DMS153 treated with DMSO at 0.1 percent for 48 hours (cell line): ENCODE measurements around the gene TBC1D8.

Experiments
- DNase-seq: peaks from one replicate; lab custom pipeline; 2025; ENCODE audit not compliant: unreplicated experiment; lab: John Stamatoyannopoulos, UW

Gene TBC1D8

DNA sequence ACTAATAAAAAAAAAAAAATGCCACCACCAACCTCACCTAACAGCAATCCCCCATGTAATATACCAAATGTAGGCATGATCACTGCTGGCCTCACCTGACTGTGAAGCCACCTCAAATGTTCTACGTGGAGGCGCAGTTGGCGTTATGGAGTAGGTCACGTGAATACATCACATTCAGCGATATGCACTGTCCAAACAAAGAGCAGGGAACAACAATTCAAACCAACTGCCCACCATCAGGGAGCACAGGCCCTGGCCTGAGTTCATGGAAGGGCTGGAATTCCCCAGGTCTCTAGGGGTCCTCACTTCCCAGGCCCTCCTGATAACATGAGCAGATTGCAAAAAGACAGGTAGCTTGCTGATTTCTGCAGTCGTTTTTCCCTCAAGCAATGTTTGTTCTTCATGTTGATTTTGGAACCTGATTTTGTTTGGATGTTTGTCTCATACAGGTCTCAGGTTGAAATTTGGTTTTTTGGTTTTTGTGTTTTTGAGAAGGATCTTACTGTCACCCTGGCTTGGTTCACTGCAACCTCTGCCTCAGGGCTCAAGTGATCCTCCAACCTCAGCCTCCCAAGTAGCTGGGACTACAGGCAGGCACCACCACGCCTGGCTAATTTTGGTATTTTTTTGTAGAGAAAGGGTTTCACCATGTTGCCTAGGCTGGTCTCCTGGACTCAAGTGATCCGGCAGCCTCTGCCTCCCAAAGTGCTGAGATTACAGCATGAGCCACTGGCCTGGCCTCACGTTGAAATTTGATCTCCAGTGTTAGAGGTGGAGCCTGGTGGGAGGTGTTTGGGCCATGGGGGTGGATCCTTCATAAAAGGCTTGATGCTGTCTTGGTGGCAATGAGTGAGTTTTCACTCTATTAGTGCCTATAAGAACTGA, 15.5 kb downstream of the TBC1D8 start:
- DNase-seq, result no peak

DNA sequence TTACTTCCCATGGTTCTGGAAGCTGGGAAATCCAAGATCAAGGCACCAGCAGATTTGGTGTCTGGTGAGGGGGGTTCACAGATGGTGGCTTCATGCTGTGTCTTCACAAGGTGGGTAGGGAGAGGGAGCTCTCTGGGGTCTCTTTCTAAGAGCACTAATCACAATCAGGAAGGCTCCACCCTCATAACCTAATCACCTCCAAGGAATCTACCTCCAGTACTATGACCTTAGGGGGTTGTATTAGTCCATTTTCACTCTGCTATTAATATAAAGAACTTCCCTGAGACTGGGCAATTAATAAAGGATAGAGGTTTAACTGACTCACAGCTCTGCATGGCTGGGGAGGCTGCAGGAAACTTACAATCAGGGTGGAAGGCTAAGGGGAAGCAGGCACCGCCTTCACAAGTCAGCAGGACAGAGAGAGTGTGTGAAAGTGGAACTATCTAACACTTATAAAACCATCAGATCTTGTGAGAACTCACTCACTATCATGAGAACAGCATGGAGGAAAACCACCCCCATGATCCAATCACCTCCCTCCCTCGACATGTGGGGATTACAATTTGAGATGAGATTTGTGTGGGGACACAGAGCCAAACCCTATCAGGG, 17.6 kb downstream of the TBC1D8 start:
- no peak for DNase-seq

DNA sequence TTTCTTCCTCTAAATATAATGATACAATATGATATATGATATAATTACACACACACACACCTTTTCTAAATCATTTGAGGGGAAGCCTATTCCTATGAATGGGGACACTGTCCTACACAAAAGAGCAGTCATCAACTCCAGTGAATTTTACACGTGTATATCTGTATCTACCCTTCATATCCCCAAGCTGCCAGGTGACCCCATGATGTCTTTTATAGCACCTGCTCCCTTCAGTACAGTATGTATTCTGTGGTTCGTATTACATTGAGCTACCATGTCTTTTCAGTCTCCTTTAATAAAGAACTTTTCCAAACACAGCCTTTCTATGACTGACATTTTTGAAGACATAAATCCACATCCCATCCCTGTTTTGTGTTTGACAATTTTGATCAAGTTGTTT, 19.0 kb downstream of the TBC1D8 start:
- DNase-seq, result no peak

DNA sequence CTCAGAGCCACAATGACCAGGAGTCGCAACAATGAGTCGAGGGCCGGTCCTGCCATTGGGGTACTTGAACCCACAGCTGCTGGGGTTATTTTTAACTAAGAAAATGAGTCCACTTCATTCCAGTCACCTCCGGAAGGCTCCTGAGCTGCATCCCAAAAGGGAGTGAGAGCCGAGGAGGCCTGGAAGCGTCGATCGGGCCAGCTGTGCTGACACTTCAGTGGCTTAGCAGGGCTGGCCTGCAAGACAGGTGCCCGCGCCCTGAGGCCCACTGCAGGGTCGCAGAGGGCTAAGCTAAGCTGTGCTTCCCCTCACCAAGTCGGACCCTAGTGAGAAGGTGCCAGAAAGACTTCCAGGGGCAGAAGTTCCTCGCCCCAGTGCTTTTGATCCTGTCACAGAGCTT, 21.1 kb downstream of the TBC1D8 start:
- DNase-seq, result no peak

DNA sequence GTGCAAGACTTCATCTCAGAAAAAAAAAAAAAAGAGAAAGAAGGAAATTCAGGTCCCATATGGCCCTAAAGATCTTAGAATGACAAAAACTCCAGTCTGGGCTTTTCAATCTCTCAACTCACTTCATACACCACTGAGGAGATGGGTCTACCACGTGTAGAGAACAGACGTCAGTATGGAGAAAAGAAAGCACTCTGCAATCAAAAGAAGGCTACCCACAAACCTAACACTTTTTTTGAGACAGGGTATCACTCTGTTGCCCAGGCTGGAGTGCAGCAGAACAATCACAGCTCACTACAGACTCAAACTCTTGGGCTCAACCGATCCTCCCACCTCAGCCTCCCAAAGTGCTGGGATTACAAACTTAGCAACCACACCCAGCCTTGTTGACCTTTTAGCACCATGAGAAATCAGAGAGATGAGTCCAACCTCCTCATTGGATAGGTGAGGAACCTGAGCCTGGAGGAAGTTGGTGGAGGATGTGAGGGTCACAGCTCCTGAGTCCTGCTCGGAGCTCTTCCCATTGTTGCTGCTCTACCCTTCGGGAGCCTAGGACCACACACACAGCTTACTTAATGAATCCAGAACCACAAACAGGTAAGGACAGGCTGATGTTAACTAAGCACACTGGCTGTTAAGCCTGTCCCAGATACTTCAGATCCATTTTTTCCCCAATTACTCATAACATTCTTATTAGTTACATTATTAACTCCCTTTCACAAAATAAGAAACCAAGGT, 23.7 kb downstream of the TBC1D8 start:
- DNase-seq, result no peak

DNA sequence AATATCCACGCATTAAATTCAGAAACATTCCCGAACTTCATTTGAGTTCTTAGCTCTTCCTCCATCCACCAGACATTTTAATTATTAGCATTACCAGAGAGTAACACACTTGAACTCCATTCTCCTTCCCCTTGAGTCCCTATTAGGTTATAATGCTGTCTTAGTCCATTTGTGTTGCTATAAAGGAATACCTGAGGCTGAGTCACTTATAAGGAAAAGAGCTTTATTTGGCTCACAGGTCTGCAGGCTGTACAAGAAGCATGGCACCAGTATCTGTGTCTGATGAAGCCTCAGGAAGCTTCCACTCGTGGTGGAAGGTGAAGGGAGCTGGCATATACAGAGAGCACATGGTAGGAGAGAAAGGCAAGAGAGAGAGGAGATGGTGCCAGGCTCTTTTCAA, 25.4 kb downstream of the TBC1D8 start:
- no peak for DNase-seq

DNA sequence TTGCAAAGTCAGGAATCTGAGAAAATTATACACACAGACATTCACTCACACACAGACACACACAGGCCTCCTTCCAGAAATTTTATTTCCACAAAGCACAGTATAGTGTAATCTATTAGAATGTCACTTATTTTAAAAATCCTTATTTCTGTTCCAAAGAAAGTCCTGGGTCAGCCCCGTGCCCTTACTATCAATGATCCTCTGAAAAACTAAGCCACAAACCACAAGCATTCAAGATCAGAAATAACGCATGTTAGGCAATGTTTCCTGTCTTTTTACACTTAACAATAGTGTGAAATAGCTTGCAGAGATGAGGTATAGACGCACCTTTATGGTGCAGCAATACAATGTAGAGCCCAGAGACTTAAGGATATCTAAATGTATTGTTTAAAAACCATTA, 25.8 kb downstream of the TBC1D8 start:
- no peak for DNase-seq

DNA sequence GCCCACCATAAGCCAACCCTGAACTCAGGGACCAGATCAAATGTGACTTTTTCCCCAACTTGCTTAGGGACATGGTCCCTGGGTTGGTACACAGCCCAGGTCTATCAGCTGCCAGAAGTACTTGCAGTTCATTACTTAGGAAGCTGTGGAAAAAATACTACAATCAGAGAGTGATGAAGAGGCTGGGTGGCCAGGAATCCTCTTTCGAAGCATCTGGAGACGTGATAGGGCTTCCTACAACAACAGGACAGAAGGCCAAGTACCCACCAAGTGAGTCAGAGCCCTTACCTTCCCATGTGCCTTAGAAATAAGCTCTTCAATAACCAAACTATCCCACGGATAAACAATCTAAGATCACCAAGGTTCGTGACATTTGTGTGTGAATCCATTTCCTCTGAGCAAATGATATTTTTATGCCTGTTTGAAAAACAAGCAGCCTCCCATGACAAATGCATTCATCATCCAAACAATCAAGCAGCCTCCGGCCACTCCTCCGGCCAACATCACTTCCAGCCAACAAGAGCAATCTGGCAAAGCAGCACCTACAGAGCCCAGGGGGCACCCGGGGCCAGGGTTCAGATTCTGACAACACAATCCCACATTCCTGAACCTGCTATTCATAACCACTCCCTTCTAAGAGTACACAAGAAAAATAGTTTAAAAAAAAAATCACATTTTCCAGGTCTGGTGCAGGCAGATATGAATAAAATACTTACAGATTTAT, 26.4 kb downstream of the TBC1D8 start:
- no peak for DNase-seq

DNA sequence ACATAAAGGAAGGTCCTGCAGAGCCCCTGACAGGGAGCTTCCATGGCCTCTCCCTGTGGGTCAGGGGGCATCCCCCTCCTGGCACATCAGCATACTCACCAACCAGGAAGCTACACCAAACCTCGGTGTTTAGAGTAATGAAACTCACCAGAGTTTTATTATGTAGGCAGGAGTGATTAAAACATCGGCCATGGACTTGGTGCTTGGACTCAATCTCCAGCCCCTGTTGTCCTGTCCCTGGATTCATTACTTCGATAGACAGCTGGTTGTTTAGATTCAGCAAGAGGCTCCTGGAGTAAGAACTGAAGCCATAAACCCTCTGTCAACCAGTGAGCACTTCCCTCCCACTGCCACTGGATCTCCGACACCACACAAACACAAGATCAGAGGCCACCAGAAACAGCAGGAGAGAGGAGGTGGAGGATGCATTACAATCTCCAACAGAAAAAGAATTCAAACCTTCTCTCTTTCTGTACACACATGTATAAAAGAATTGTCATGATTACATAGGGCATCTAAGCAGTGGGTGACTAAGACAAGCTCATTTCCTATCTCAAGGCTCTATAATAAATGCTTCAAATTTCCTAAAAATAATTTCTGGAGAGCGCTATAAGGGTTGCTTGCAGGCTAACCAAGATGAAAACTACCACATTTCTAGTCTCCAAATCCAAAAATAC, 27.2 kb downstream of the TBC1D8 start:
- DNase-seq, result no peak

DNA sequence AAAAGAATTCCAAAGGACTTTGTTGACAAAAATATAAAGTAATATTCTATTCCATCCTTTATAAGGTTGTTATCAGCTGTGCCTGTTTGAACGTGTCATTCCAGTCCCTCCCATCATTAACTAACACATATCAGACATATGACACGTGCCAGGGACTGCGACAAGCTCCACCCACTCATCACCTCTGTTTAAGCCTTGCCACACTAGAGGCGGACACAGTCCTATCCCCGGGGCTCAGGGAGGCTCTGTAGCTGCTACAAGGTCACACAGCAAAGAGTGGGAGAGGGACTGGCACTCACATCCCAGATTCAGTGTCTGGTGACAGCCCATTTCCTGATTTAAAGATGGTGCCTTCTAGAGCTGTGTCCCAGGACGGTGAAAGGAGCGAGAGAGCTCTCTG, 30.0 kb downstream of the TBC1D8 start:
- DNase-seq, result no peak

DNA sequence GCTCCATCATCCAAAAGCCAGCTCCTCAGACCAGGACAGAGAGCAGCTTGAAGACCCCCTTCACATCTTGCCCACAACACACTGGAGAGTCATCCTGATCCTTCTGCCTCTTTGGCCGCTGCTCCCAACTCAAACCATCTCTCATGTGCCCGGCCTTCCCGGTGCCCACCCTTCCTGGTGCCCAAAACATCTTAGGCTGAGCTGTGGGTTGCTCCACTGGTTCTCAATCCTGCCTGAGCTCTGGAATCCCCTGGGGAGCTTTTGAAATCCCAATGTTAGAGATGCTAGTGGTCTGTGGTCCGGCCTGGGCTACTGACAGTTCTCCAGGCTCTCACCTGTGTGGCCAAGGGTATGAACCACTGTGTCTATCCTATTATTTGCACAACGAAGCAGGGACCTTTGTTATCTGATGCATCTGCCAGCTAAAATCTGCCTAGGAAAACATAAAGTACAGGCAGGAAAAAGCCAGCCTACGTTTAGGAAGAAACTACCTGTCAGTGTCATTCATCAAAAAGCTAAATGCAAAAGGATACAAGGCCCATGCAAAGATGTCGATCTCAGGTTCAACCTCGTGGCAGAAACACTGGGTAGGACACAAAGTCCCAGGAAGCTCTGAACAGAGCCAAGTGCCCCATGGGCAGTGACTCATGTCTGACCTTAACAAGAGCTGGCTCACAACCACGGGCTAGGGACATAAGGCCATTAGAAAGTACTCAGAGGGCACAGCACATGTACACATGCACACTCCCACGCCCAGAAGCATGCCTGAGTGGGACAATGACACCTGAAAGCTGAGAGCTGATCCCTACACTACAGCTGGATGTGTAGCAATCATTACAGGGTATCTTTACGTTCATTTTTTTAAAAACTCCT, 30.8 kb downstream of the TBC1D8 start:
- DNase-seq, result no peak

DNA sequence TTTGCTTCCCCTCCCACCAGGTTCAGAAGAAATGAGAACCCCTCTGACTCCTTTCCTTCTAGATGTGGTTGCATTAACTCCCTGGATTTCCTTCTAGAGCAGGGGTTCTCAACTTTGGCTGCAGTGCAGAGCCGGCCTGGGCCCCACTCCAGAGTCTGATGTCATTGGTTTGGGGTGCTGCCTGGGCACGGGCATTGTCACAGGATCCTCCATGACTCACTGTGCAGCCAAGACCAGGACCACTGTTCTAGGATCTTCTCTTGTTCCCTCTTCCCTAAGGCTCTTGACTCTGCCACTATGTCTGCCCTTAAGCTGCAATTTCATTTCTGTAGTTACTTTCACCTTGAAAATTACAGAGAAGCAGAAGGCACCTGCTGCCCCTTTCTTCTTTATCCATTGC, 31.8 kb downstream of the TBC1D8 start:
- DNase-seq, result no peak

DNA sequence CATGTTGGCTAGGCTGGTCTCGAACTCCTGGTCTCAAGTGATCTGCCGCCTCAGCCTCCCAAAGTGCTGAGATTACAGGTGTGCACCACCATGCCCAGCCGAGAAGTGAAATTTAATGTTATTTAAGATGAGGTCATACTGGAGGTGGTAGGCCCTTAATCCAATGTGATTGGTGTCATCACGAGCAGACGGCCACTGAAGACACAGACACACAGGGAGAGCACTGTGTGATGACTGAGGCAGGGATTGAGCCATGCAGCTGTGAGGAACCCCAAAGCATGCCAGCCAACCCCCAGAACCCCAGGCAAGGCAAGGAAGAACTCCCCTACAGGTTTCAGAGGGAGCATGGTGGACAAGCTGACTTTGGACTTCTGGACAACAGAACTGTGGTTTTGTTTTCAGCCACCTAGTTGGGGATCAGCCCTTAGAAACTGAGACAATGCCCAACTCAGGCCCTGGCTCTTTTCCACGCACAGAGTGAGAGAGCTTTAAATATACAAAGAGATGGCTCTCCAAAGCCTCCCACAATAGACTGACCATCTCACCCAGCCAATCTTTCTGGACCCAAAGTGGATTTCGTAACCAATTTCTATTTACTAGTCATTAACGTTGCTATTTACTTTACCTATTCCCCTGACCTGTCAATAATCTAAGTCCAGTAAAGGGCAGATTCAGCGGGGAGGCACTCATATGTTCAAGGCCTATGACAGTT, 34.2 kb downstream of the TBC1D8 start:
- DNase-seq, result no peak

DNA sequence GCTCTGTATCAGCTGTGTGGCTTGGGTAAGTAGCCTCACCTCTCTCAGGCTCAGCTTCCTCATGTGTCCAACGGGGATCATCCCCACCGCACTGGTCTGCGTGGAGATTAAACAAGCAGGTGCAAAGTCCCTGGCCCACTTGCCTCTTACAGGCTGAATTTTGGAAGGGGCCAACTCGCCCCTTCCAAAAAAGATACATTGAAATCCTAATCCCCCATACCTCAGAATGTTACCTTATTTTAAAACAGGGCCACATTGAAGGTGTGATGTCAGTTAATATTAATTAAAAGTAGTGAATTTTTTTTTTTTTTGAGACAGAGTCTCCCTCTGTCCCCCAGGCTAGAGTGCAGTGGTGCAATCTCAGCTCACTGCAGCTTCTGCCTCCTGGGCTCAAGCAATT, 34.8 kb downstream of the TBC1D8 start:
- DNase-seq, result no peak

DNA sequence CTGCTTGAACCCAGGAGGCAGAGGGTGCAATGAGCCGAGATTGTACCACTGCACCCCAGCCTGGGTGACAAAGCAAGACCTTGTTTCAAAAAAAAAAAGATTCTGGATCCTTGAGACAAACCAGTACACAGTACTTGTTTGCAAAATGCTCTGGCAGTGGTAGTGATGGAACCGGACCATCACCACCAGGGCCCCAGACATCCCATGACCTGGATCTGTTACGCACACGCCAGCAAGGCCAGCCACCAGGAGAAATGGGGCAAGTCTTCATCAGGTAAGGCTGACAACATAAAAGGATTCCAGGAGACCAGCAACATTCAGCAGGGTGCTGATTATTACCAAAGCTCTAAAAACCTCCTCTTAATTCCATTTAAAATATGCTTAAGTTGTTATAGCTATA, 35.5 kb downstream of the TBC1D8 start:
- no peak for DNase-seq

DNA sequence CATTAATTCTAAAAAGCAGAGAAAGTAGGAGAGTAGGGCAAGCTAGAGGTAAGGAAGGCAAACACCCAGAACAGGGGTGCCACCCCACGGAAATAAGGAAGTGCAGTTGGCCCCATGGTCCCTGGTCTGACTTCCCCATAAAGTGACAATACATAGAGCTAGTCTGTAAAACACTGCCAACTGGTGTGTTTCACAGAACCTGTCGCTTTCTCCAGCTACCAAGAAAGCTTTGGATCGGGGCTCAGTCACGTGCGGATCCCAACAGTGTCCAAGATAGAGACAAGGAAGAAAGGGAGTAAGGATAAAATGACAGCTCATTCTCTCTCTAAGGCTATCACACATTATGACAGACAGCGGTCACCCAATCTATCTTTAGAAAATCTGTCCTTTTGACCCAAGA, 36.4 kb downstream of the TBC1D8 start:
- DNase-seq, result no peak

DNA sequence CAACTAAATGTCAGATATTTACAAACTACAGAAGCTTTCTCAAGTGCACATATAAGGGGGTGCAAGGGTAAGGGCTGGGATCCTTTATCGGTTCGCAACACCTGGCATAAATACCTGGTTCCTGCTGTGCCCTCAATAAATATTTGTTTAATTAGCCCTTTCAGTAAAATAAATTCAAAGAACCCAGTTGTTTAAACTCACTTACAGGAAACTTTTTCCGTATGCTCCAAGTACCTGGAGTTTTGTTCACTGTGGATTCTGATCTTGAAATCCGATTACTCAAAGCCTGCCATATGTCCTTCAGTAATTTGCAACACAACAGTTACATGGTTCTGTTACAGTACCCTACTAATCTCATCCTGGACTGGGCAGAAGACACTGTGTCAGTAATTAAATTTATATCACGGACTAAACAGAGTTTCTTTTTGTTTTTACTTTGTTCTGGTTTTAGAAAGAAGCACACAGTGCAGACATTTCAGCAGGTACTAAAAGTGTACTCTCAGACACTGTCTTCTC, 36.9 kb downstream of the TBC1D8 start:
- no peak for DNase-seq

DNA sequence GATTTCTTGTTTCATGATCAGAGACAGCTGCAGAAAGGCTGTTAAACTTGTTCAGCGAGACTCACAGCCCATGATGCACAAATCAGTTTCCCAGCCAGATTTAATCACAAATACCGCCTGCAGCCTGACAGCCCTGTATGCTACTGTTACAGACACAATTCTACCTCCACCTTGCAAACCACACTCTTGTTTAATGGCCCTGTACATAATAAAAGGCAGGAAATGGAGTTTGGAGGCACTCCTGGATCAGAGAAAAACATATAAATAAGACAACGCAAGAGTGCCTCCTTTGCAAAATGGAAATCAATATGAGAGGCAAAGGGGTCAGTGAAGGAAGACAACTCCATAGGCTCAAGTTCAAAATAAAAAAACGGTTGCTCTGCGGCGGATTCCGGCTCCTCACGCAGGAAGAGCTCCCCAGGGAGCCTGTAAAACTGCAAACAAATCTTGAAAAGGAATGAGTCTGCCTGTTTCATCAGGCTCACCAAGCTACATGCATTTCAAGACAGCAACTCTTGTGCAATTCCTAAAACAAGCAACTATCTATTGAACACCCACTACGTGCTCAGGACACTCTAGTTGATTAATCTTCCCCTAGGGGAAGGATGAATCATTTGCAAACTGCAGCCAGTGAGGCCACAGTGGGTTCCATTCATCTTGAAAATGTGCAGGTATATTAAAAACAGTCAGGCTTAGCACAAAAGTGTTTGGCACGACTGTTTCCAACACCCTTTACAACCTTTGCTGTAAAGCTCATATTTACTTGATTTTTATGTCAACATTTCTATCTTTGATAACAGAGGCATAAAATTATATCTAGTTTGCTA, 37.5 kb downstream of the TBC1D8 start:
- DNase-seq, result peak; percentile 85
